Measurements from ENCODE around the gene TMEM95.

Gene TMEM95

DNA sequence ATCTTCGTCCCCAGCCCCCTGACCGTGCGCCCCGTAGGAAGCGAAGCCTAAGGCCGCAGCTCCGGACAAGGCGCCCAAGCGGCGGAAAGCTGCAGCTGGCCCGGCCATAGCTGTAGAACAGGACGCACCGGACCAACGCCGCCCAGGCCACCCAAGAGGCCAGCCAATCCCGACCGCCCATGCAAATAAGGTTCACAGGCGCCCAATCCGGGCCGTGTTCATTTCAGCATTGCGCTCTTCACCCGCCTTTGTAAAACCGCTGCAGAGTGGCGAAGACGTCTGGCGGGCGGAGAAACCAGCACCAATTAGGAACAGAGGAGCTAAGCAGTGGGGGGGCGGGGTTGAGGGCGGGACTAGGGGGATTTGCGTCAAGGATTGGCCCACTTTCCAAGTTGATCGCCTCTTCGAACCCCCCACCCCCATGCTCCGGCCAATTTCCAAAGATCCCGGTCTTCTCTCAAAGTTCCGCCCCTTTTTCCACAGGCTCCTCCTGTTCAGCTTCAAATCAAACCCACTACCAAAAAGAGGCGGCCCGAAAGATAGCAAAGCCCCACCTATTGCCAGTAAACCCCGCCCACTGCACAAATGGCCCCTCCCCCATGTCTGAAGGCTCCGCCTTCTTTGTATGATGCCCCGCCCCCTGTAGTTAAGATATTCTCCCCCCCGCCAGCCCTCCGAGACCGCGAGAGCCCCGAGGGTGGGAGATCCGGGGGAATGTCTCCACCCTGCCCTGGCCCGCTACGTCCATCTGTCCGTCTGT, 49.2 kb downstream of the TMEM95 start, which contains the start of gene TMEM256 (continued):
- peak; percentile 85 for TF ChIP-seq SP2 (tag by site-specific recombination; IDR thresholded peaks at IDR 0.05)
- no peak for TF ChIP-seq ZNF404 (tag by site-specific recombination; IDR thresholded peaks at IDR 0.05)
- peak; percentile 73 for TF ChIP-seq KLF9 (tag by site-specific recombination; IDR thresholded peaks at IDR 0.05; ENCODE audit: low read depth)
- no peak for TF ChIP-seq ZNF560 (tag by site-specific recombination; IDR thresholded peaks at IDR 0.05; ENCODE audit: borderline replicate concordance)
- TF ChIP-seq ZNF366 (tag by site-specific recombination; conservative IDR thresholded peaks at IDR 0.05) = peak; percentile 55; the same call in 1 of the 2 replicates
- TF ChIP-seq ZNF768 (tag by site-specific recombination; IDR thresholded peaks at IDR 0.05) = no peak
- TF ChIP-seq, protein P1, sequence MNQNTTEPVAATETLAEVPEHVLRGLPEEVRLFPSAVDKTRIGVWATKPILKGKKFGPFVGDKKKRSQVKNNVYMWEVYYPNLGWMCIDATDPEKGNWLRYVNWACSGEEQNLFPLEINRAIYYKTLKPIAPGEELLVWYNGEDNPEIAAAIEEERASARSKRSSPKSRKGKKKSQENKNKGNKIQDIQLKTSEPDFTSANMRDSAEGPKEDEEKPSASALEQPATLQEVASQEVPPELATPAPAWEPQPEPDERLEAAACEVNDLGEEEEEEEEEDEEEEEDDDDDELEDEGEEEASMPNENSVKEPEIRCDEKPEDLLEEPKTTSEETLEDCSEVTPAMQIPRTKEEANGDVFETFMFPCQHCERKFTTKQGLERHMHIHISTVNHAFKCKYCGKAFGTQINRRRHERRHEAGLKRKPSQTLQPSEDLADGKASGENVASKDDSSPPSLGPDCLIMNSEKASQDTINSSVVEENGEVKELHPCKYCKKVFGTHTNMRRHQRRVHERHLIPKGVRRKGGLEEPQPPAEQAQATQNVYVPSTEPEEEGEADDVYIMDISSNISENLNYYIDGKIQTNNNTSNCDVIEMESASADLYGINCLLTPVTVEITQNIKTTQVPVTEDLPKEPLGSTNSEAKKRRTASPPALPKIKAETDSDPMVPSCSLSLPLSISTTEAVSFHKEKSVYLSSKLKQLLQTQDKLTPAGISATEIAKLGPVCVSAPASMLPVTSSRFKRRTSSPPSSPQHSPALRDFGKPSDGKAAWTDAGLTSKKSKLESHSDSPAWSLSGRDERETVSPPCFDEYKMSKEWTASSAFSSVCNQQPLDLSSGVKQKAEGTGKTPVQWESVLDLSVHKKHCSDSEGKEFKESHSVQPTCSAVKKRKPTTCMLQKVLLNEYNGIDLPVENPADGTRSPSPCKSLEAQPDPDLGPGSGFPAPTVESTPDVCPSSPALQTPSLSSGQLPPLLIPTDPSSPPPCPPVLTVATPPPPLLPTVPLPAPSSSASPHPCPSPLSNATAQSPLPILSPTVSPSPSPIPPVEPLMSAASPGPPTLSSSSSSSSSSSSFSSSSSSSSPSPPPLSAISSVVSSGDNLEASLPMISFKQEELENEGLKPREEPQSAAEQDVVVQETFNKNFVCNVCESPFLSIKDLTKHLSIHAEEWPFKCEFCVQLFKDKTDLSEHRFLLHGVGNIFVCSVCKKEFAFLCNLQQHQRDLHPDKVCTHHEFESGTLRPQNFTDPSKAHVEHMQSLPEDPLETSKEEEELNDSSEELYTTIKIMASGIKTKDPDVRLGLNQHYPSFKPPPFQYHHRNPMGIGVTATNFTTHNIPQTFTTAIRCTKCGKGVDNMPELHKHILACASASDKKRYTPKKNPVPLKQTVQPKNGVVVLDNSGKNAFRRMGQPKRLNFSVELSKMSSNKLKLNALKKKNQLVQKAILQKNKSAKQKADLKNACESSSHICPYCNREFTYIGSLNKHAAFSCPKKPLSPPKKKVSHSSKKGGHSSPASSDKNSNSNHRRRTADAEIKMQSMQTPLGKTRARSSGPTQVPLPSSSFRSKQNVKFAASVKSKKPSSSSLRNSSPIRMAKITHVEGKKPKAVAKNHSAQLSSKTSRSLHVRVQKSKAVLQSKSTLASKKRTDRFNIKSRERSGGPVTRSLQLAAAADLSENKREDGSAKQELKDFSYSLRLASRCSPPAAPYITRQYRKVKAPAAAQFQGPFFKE (tag by site-specific recombination; IDR thresholded peaks at IDR 0.05; ENCODE audit: borderline replicate concordance) = no peak
- TF ChIP-seq IKZF3 (tag by site-specific recombination; IDR thresholded peaks at IDR 0.05) = peak; percentile 98
- no peak for TF ChIP-seq ZNF184 (tag by site-specific recombination; IDR thresholded peaks at IDR 0.05)
- no peak for TF ChIP-seq ZNF529 (tag by site-specific recombination; IDR thresholded peaks at IDR 0.05; ENCODE audit: insufficient replicate concordance)
- TF ChIP-seq, protein P2, sequence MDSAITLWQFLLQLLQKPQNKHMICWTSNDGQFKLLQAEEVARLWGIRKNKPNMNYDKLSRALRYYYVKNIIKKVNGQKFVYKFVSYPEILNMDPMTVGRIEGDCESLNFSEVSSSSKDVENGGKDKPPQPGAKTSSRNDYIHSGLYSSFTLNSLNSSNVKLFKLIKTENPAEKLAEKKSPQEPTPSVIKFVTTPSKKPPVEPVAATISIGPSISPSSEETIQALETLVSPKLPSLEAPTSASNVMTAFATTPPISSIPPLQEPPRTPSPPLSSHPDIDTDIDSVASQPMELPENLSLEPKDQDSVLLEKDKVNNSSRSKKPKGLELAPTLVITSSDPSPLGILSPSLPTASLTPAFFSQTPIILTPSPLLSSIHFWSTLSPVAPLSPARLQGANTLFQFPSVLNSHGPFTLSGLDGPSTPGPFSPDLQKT (IDR thresholded peaks at IDR 0.05; ENCODE audit: borderline replicate concordance, low read depth, low read length) = no peak
- TF ChIP-seq REPIN1 (tag by site-specific recombination; IDR thresholded peaks at IDR 0.05; ENCODE audit: low read depth) = no peak
- no peak; the same call in 1 of the 2 replicates for TF ChIP-seq ZXDB (tag by site-specific recombination; IDR thresholded peaks at IDR 0.05)
- TF ChIP-seq ZBTB17 (tag by site-specific recombination; IDR thresholded peaks at IDR 0.05) = no peak
- no peak for TF ChIP-seq ZNF776 (tag by site-specific recombination; IDR thresholded peaks at IDR 0.05; ENCODE audit: borderline replicate concordance)
- peak; percentile 93 for TF ChIP-seq GLIS2 (tag by site-specific recombination; IDR thresholded peaks at IDR 0.05)
- peak; percentile 58; the same call in 1 of the 2 replicates for TF ChIP-seq ZNF2 (tag by site-specific recombination; IDR thresholded peaks at IDR 0.05)
- peak; percentile 61 for TF ChIP-seq ZBTB8A (tag by site-specific recombination; IDR thresholded peaks at IDR 0.05)
- TF ChIP-seq, protein P3, sequence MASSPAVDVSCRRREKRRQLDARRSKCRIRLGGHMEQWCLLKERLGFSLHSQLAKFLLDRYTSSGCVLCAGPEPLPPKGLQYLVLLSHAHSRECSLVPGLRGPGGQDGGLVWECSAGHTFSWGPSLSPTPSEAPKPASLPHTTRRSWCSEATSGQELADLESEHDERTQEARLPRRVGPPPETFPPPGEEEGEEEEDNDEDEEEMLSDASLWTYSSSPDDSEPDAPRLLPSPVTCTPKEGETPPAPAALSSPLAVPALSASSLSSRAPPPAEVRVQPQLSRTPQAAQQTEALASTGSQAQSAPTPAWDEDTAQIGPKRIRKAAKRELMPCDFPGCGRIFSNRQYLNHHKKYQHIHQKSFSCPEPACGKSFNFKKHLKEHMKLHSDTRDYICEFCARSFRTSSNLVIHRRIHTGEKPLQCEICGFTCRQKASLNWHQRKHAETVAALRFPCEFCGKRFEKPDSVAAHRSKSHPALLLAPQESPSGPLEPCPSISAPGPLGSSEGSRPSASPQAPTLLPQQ (tag by site-specific recombination; IDR thresholded peaks at IDR 0.05) = no peak
- TF ChIP-seq FEZF1 (tag by site-specific recombination; IDR thresholded peaks at IDR 0.05) = no peak
- TF ChIP-seq ZFP3 (tag by site-specific recombination; IDR thresholded peaks at IDR 0.05; ENCODE audit: low read depth) = no peak
- peak; percentile 41; the same call in 1 of the 2 replicates for TF ChIP-seq ZNF629 (tag by site-specific recombination; IDR thresholded peaks at IDR 0.05)
- TF ChIP-seq GLI2 (tag by site-specific recombination; IDR thresholded peaks at IDR 0.05; ENCODE audit: borderline replicate concordance, low read depth) = no peak
- peak; percentile 73 for TF ChIP-seq YY1 (tag by site-specific recombination; IDR thresholded peaks at IDR 0.05)
- no peak for TF ChIP-seq YY2 (tag by site-specific recombination; IDR thresholded peaks at IDR 0.05)
- TF ChIP-seq SP3 (tag by site-specific recombination; IDR thresholded peaks at IDR 0.05) = peak; percentile 93
- no peak for TF ChIP-seq ZNF140 (tag by site-specific recombination; IDR thresholded peaks at IDR 0.05)
- TF ChIP-seq ZNF157 (tag by site-specific recombination; IDR thresholded peaks at IDR 0.05) = no peak
- TF ChIP-seq PRDM1 (tag by site-specific recombination; IDR thresholded peaks at IDR 0.05) = no peak
- TF ChIP-seq, protein P4, sequence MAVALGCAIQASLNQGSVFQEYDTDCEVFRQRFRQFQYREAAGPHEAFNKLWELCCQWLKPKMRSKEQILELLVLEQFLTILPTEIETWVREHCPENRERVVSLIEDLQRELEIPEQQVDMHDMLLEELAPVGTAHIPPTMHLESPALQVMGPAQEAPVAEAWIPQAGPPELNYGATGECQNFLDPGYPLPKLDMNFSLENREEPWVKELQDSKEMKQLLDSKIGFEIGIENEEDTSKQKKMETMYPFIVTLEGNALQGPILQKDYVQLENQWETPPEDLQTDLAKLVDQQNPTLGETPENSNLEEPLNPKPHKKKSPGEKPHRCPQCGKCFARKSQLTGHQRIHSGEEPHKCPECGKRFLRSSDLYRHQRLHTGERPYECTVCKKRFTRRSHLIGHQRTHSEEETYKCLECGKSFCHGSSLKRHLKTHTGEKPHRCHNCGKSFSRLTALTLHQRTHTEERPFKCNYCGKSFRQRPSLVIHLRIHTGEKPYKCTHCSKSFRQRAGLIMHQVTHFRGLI (tag by site-specific recombination; IDR thresholded peaks at IDR 0.05) = peak; percentile 78
- TF ChIP-seq ZNF571 (tag by site-specific recombination; IDR thresholded peaks at IDR 0.05) = no peak
- TF ChIP-seq ZNF792 (tag by site-specific recombination; IDR thresholded peaks at IDR 0.05) = no peak
